Natural killer cell (primary cell): ENCODE data around the gene GNAO1. TPM values are rescaled to one million over a fixed set of nuclear protein-coding genes. Genes with fewer than 3 reads are reported as not detected.

Experiments used
- ATAC-seq, 3 donors: fragments of 150-1000 bp in 2 of 3; fragments of 200-7000 bp in 1 of 3; cut with Tn5 transposase; 1 replicate in 1 of 3; 2 replicates in 2 of 3; pipeline ENCODE4 v1.10.0; 2021; ENCODE audit warnings: mild to moderate bottlenecking in 2 of 3, moderate library complexity in 2 of 3
- DNase-seq, 2 donors: peaks; one replicate each; pipeline versions ENCODE4 v3.0.0 to v3.0.0-alpha.2; 2013 to 2021; ENCODE audit warnings: mixed read lengths in 1 of 2
- H3K27ac ChIP-seq: one replicate; pipeline ENCODE4 v1.5.1; 2013; ENCODE audit warnings: mild to moderate bottlenecking, low read length
- H3K27me3 ChIP-seq: one replicate; pipeline ENCODE4 v1.6.1; 2013; ENCODE audit warnings: low read length; ENCODE audit not compliant: control insufficient read depth, insufficient read depth
- H3K36me3 ChIP-seq: one replicate; pipeline ENCODE4 v1.6.1; 2013; ENCODE audit warnings: low read length; ENCODE audit not compliant: control insufficient read depth, insufficient read depth
- H3K4me1 ChIP-seq: one replicate; pipeline ENCODE4 v1.6.1; 2013; ENCODE audit warnings: low read length; ENCODE audit not compliant: control insufficient read depth, insufficient read depth
- H3K4me3 ChIP-seq: one replicate; pipeline ENCODE4 v1.5.1; 2013; ENCODE audit warnings: low read length
- H3K9me3 ChIP-seq: one replicate; pipeline ENCODE4 v1.6.1; 2013; ENCODE audit warnings: low read length; ENCODE audit not compliant: control insufficient read depth, insufficient read depth
- H3K27ac Mint-ChIP-seq, 2 donors: one replicate each; pipeline ENCODE4 v1.8.0; 2022; ENCODE audit warnings: mild to moderate bottlenecking in 2 of 2, mixed read lengths in 2 of 2, moderate library complexity in 1 of 2
- H3K27me3 Mint-ChIP-seq, 2 donors: one replicate each; pipeline ENCODE4 v1.8.0; 2022; ENCODE audit warnings: low read depth in 2 of 2, mixed read lengths in 2 of 2
- H3K36me3 Mint-ChIP-seq: one replicate; pipeline ENCODE4 v1.8.0; 2022; ENCODE audit warnings: mixed read lengths
- H3K4me1 Mint-ChIP-seq, 2 donors: one replicate each; pipeline ENCODE4 v1.8.0; 2022; ENCODE audit warnings: mixed read lengths in 2 of 2
- H3K4me3 Mint-ChIP-seq: one replicate; pipeline ENCODE4 v1.8.0; 2022; ENCODE audit warnings: mild to moderate bottlenecking, moderate library complexity, mixed read lengths
- H3K9me3 Mint-ChIP-seq, 2 donors: one replicate each; pipeline ENCODE4 v1.8.0; 2022; ENCODE audit warnings: mixed read lengths in 2 of 2
- WGBS: methylation state at CpG from one replicate; pipeline ENCODE4 v1.1.7; 2013; ENCODE audit warnings: missing lambda C conversion rate; ENCODE audit not compliant: insufficient coverage; 5-methylcytosine and 5-hydroxymethylcytosine counted together
- intact Hi-C: fragments of 100-400 bp; cut with micrococcal nuclease; formaldehyde crosslinking; loops from one replicate; pipeline ENCODE4 v1.14.2; 2022
- total RNA-seq, 4 donors: library from RNA; stranded (reverse); fragments of 120-200 nt in 1 of 4; gene quantifications; one replicate each; pipeline versions ENCODE4 v1.2.3 to v1.2.4, GENCODE V29; 2013 to 2022
- TF ChIP-seq, protein P1 (sequence below): fragments of 200-600 bp; IDR thresholded peaks from one replicate; pipeline ENCODE4 v1.8.0; 2022; ENCODE audit warnings: antibody characterized with exemption

Gene GNAO1
- total RNA-seq, 3 donors from 2014 or later (not counting 1 experiment from before 2014, with no cell fraction given) = 0.45 to 4.6 (median 1.1) TPM

DNA sequence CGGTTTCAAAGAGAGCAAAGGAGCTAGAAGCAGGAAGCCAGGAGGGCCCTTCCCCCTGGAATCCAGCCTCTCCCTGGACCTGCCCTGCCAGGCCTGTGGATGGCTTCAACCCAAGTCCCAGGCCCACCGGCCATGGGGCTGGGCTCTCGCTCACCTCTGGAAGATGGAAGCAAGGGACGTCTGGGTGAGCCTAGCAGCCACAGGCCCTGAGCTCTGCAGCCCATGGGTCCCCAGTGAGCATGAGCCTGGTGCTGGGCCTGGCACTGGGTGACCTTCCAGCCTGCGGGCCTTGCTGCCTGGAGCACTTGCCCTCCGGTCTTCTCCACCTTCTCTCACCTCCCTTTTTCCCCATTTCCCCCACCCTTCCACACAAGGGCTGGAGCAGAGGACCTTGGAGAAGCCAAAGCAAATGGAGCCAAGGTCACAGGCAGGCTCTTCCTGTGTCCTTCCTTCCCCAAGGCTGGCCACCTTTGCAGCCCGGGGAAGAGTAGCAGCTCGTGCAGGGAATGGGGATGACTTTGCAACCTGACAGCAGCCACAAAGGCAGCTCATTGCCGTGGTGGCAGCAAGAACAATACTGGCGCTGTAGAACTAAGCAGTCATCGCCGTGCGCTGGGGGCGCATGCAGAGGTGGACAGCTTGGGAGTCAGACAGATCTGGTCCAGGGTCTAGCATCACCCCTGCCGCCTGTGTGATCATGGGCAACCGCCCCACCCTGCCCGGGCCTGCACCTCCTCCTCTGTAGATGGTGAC lies 147.5 kb downstream of the GNAO1 start:
- H3K27me3 ChIP-seq = no peaks in the 10 kb centered on the region
- no peaks in the 10 kb centered on the region for H3K27me3 Mint-ChIP-seq

GRCh38 chr16:56339431-56340195 lies 148.3 kb downstream of the GNAO1 start:
- ATAC-seq = no peak
- H3K36me3 Mint-ChIP-seq = no peaks in the 10 kb centered on the region
- no peaks in the 10 kb centered on the region for H3K9me3 Mint-ChIP-seq
- Histone ChIP-seq H3K27me3 (no peaks in the 10 kb centered on the region), H3K4me1 (no peaks in the 10 kb centered on the region), H3K36me3 (no peaks in the 10 kb centered on the region), H3K4me3 (no peak overlapping the region), H3K9me3 (no peaks in the 10 kb centered on the region), H3K27ac (no peak overlapping the region)
- H3K4me1 Mint-ChIP-seq = no peaks in the 10 kb centered on the region
- H3K27me3 Mint-ChIP-seq = no peaks in the 10 kb centered on the region
- TF ChIP-seq, protein P1, sequence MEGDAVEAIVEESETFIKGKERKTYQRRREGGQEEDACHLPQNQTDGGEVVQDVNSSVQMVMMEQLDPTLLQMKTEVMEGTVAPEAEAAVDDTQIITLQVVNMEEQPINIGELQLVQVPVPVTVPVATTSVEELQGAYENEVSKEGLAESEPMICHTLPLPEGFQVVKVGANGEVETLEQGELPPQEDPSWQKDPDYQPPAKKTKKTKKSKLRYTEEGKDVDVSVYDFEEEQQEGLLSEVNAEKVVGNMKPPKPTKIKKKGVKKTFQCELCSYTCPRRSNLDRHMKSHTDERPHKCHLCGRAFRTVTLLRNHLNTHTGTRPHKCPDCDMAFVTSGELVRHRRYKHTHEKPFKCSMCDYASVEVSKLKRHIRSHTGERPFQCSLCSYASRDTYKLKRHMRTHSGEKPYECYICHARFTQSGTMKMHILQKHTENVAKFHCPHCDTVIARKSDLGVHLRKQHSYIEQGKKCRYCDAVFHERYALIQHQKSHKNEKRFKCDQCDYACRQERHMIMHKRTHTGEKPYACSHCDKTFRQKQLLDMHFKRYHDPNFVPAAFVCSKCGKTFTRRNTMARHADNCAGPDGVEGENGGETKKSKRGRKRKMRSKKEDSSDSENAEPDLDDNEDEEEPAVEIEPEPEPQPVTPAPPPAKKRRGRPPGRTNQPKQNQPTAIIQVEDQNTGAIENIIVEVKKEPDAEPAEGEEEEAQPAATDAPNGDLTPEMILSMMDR = no peak
- DNase-seq = no peak
- no peak overlapping the region for H3K27ac Mint-ChIP-seq
- 96% methylated on average over 17 of the region's 17 CpGs for WGBS
- intact Hi-C loops = no loop called here
- H3K4me3 Mint-ChIP-seq = no peak overlapping the region

More for the DNA sequence above, 147.5 kb downstream of the GNAO1 start:
- Histone ChIP-seq H3K27ac (no peak overlapping the region), H3K4me3 (no peak overlapping the region), H3K36me3 (no peaks in the 10 kb centered on the region), H3K9me3 (no peaks in the 10 kb centered on the region), H3K4me1 (no peaks in the 10 kb centered on the region)
- no peaks in the 10 kb centered on the region for H3K9me3 Mint-ChIP-seq
- no peaks in the 10 kb centered on the region for H3K36me3 Mint-ChIP-seq
- no peaks in the 10 kb centered on the region for H3K4me1 Mint-ChIP-seq
- no peak for ATAC-seq
- TF ChIP-seq, protein P1 = no peak
- H3K4me3 Mint-ChIP-seq = no peak overlapping the region
- intact Hi-C loops = no loop called here
- DNase-seq = no peak
- WGBS = 85% methylated on average over 17 of the region's 17 CpGs
- H3K27ac Mint-ChIP-seq = no peak overlapping the region

GRCh38 chr16:56340416-56340815 lies 149.1 kb downstream of the GNAO1 start:
- H3K27ac ChIP-seq = no peak overlapping the region
- no peaks in the 10 kb centered on the region for H3K4me1 ChIP-seq
- no peaks in the 10 kb centered on the region for H3K9me3 ChIP-seq
- ATAC-seq = no peak
- H3K4me1 Mint-ChIP-seq = no peaks in the 10 kb centered on the region
- no peak for DNase-seq
- H3K9me3 Mint-ChIP-seq = no peaks in the 10 kb centered on the region
- H3K36me3 ChIP-seq = no peaks in the 10 kb centered on the region
- 94% methylated on average over 23 of the region's 23 CpGs for WGBS
- no peak overlapping the region for H3K4me3 ChIP-seq
- no peaks in the 10 kb centered on the region for H3K27me3 Mint-ChIP-seq
- H3K36me3 Mint-ChIP-seq = no peaks in the 10 kb centered on the region
- TF ChIP-seq, protein P1 = no peak
- H3K4me3 Mint-ChIP-seq = no peak overlapping the region
- H3K27ac Mint-ChIP-seq = no peak overlapping the region
- H3K27me3 ChIP-seq = no peaks in the 10 kb centered on the region
- intact Hi-C loops = no loop called here
